HG03457 (cell line): ENCODE measurements around the gene AKR1B1.
"Not testable (repeated sequence)": the region's sequence is repeated elsewhere in the genome, so short reads cannot be mapped to it uniquely, and the experiment has no call there.

Source experiments
- ATAC-seq: cut with Tn5 transposase; IDR thresholded peaks from one replicate; pipeline ENCODE4 v1.9.1; 2021; ENCODE audit warnings: moderate number of reproducible peaks; ENCODE audit not compliant: unreplicated experiment

Gene AKR1B1

GRCh38 chr7:134458806-134459698 is at the start of gene AKR1B1:
Gene AKR1B1, minus strand, starts transcription at chr7:134459100. Its CDS starts 38 bp downstream, at chr7:134459062.
- ATAC-seq, result peak; percentile 88

DNA sequence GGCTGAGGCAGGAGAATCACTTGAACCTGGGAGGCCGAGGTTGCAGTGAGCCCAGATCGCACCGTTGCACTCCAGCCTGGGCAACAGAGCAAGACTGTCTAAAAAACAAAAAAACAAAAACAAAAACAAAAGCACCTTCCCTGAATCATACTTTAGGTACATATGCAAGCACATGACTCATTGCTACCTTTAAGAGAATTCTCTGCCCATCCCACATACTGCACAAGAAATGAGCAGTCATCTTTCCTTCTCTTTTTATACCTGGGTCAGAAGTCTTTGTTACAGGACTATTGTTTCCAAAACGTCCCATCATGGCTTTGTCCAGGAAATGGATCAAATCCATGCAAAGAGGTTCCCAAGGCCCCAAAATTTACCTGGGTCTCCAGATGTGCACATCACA is 47.0 kb upstream of the AKR1B1 start:
- no peak for ATAC-seq

DNA sequence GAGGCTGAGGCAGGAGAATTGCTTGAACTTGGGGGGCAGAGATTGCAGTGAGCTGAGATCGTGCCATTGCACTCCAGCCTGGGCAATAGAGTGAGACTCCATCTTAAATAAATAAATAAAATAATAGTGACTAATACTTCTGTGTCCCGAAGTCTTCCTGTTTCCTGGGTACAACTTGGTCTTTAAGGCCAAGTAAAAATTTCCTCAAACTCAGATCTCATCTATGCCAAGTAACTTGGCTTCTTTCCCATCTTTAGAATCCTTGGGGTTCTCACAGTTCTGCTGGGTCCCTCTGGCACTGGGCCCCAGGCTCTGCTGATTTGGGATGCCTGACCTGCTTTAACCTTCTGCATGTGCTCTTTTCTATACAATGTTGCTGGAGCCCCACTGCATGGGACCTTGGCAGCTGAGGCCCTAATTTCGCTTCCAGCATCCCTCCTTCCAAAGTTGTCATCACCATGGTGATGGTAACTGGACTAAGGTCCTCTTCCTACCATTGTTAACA is 45.8 kb upstream of the AKR1B1 start:
- no peak for ATAC-seq

GRCh38 chr7:134502463-134503371 is 43.8 kb upstream of the AKR1B1 start:
- ATAC-seq, result no peak

DNA sequence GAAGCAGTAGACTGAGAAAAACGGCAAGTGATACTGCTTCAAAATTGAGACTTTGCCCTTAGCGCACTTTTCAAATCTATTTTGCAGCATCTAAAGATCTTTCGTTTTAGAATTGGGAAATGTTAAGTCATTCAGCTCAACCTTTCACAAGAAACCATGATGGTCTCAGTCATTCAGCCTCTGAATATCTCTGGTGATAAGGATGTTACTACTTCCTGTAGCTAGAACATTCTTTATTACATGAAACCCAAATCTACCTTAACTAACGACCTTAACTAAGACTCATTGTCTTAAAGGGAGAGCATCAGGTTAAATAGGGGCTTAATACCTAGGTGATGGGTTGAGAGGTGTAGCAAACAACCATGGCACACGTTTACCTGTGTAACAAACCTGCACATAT is 42.1 kb upstream of the AKR1B1 start:
- ATAC-seq, result no peak

DNA sequence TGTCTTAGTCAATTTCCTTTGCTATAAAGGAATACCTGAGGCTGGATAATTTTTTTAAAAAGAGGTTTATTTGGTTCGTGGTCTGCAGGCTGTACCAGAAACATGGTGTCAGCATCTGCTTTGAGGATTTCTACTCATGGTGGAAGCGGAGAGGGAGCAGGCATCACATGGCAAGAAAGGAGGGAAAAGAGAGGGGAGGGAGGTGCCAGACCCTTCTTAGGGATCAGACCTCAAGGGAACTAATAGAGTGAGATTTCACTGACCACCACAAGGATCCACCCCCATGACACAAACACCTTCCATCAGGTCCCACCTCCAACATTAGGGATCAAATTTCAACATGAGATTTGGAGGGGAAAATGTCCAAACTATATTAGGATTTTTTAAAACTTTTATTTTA is 41.5 kb upstream of the AKR1B1 start:
- ATAC-seq, result no peak

GRCh38 chr7:134495546-134495945 is 36.6 kb upstream of the AKR1B1 start:
- no peak for ATAC-seq

GRCh38 chr7:134493091-134493490 is 34.2 kb upstream of the AKR1B1 start:
- no peak for ATAC-seq

DNA sequence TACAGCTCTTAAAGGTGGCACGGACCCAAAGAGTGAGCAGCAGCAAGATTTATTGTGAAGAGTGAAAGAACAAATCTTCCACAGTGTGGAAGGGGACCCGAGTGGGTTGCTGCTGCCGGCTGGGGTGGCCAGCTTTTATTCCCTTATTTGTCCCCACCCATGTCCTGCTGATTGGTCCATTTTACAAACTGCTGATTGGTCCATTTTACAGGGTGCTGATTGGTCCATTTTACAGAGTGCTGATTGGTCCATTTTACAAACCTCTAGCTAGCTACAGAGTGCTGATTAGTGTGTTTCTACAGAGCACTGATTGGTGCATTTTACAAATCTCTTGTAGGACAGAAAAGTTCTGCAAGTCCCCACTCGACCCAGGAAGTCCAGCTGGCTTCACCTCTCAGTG is 28.8 kb upstream of the AKR1B1 start:
- ATAC-seq, result not testable (repeated sequence)

- ATAC-seq, result no peak
Measured at GRCh38 chr7:134485203-134485602, 26.3 kb upstream of the AKR1B1 start.

DNA sequence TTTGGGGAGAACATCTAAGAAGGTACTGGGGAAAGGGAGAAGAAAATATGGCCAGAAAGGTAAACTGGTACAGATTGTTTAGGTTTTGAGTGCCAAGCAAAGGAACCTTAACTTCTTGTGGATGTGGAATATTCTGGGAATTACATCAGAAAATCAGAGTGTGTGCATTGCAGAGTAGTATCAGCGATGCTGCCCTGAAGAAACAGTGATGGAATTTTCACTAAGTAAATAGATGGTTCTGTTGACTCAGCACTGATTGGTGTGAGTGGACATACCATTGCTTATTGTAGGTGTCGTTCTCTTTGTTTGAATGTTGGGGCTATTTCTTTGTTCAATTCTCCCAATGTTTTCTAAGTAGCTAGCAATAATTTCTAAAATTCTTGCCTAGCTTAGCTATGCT is 24.4 kb upstream of the AKR1B1 start:
- ATAC-seq, result no peak

DNA sequence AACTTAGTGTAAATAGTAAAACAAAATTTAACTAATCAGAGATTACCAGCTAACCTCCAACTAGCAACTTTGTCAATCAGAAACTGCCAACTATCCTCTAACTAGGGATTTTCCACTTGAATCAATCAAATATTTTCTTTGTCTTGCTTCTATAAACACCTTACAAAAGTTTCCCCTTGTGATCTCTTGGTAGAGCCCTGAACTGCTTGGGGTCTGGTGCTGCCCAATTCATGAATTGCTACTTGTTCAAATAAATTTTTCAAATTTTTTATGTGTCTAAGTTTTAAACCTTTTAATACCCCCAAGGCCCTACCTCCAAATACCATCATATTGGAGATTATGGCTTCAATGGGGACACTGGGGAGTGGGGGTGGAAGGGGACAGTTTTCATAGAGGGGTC is 24.0 kb upstream of the AKR1B1 start:
- no peak for ATAC-seq

DNA sequence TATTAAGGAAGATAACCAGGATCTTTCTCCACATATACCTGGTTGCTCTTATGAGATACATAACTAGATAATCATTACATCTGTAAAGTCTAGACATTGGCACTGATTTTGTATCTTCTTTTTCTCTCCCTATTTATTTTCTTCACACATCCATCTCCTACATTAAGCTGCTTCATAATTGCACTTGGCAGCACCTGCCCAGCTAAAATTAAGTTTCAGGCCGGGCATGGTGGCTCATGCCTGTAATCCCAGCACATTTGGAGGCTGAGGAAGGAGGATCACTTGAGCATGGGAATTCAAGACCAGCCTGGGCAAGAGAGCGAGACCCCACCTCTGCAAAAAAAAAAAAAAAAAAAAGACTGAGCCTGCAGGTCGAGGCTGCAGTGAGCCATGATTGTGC is 22.3 kb upstream of the AKR1B1 start:
- ATAC-seq, result no peak

DNA sequence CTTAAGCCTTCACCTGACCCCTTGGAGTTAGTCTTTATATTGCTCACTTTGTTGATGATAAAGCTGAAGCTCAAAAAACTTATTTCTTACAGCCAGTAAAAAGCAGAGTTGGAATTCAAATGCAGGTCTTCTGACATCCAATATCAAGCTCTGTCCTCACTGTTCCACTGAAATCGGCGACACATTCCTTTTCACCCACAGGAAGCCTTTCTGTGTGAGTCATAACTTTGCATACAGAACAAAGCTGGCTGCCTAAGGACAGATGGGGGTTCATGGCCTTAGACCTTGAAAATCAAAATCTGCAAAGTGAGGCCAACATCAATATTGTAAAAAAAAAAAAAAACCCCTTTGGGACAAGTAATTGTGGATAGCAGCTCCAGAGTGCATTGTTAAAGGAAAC is 21.8 kb upstream of the AKR1B1 start:
- ATAC-seq, result no peak

DNA sequence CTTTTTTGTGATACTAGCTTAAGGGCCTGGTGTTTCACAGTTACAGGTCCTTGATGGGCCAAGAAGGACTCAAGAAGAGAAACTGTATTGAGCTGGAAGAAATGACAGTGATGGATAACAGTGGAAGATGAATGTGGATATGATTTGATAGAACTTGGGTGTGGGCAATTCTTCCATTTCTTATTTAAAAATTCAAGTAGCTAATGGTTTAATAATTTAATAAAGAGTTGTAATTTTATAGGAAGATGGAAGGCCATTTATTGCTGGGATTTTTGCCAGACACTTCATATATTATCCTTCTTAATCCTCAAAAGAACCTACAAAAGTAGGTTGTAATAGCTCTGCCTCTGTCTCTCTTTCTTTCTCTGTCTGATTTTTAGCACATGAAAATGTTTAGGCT is 21.3 kb upstream of the AKR1B1 start:
- no peak for ATAC-seq

DNA sequence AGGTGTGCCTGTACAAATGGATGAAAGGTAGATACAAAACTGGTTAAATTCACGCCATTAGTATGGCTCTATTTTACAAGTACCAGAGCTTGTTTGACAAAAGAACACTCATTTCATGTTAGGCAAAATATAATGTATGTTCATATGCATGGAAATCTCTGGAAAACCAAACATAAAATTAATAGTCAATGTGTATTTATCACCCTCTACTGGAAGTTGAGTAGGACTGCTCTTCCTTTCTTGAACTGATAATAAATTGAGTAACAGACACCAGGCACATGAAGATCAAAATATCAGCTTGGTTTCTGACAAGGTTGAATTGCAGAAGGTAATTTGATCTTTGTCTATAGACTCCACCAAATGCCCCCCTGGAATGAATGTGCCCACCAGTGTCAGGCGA is 19.8 kb upstream of the AKR1B1 start:
- no peak for ATAC-seq

DNA sequence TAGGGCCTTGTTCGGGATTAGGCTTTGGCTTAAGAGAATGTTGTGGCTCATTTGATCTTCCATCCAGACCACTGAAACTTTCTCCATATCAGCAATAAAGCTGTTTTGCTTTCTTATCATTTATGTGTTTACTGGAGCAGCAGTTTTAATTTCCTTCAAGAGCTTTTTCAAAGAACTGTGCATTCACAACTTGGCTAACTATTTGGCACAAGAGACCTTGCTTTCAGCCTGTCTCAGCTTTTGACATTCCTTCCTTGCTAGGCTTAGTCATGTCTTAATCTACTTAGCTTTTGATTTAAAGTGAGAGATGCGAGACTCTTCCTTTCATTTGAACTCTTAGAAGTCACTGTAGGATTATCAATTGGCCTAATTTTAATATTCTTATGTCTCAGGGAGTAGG is 19.1 kb upstream of the AKR1B1 start:
- no peak for ATAC-seq

- ATAC-seq, result no peak
Measured at GRCh38 chr7:134476044-134476443, 17.1 kb upstream of the AKR1B1 start.

- ATAC-seq, result no peak
Measured at GRCh38 chr7:134474828-134475227, 15.9 kb upstream of the AKR1B1 start.

- no peak for ATAC-seq
Measured at GRCh38 chr7:134473861-134474291, 15.0 kb upstream of the AKR1B1 start.

- no peak for ATAC-seq
Measured at GRCh38 chr7:134472572-134473244, 13.8 kb upstream of the AKR1B1 start.
